Mesothelial cell of epicardium (in vitro differentiated cells): ENCODE measurements around the gene LAMA2. TPM values are rescaled to one million over a fixed set of nuclear protein-coding genes. Genes with fewer than 3 reads are reported as not detected.

ENCODE experiments used
- DNase-seq, 2 experiments: peaks; one replicate each; pipeline ENCODE4 v3.0.0; 2021; ENCODE audit warnings: low spot score in 2 of 2; ENCODE audit not compliant: unreplicated experiment in 2 of 2
- H3K27ac Mint-ChIP-seq: 2 replicates; pipeline ENCODE4 v1.8.0; 2021; ENCODE audit warnings: mixed read lengths
- H3K27me3 Mint-ChIP-seq: 2 replicates; pipeline ENCODE4 v1.8.0; 2021; ENCODE audit warnings: low read depth, mixed read lengths
- H3K36me3 Mint-ChIP-seq: 2 replicates; pipeline ENCODE4 v1.8.0; 2021; ENCODE audit warnings: mixed read lengths
- H3K4me1 Mint-ChIP-seq: 2 replicates; pipeline ENCODE4 v1.8.0; 2021; ENCODE audit warnings: mixed read lengths
- H3K4me3 Mint-ChIP-seq: 2 replicates; pipeline ENCODE4 v1.8.0; 2021; ENCODE audit warnings: mild to moderate bottlenecking, moderate library complexity, mixed read lengths
- H3K9me3 Mint-ChIP-seq: 2 replicates; pipeline ENCODE4 v1.8.0; 2021; ENCODE audit warnings: mixed read lengths
- CTCF ChIP-seq: fragments of 200-600 bp; sonication (generic); IDR thresholded peaks from one replicate; pipeline ENCODE4 v1.5.0; 2021; ENCODE audit warnings: antibody characterized with exemption; ENCODE audit not compliant: unreplicated experiment
- total RNA-seq: library from RNA; stranded (reverse); gene quantifications from 3 replicates; pipeline ENCODE4 v1.2.1, GENCODE V29; 2021

Gene LAMA2
- total RNA-seq, 1 donor from 2014 or later, result 63.2 TPM

GRCh38 chr6:129306826-129307225 lies 423.9 kb downstream of the LAMA2 start:
- no peak for TF ChIP-seq CTCF
- Mint-ChIP-seq H3K27ac (no peak overlapping the region), H3K36me3 (peaks cover 39% of the 10 kb centered on the region), H3K9me3 (peaks cover 40% of the 10 kb centered on the region), H3K27me3 (no peaks in the 10 kb centered on the region), H3K4me3 (no peak overlapping the region), H3K4me1 (no peaks in the 10 kb centered on the region)
- no peak for DNase-seq

GRCh38 chr6:129307845-129308244 lies 424.9 kb downstream of the LAMA2 start:
- no peaks in the 10 kb centered on the region for H3K27me3 Mint-ChIP-seq
- peaks cover 2% of the 10 kb centered on the region for H3K4me1 Mint-ChIP-seq
- no peak overlapping the region for H3K27ac Mint-ChIP-seq
- no peak for TF ChIP-seq CTCF
- no peak overlapping the region for H3K4me3 Mint-ChIP-seq
- peaks cover 39% of the 10 kb centered on the region for H3K36me3 Mint-ChIP-seq
- peaks cover 33% of the 10 kb centered on the region for H3K9me3 Mint-ChIP-seq
- no peak for DNase-seq

- Mint-ChIP-seq H3K36me3 (peaks cover 33% of the 10 kb centered on the region), H3K27ac (no peak overlapping the region), H3K27me3 (no peaks in the 10 kb centered on the region), H3K9me3 (peaks cover 22% of the 10 kb centered on the region), H3K4me3 (no peak overlapping the region), H3K4me1 (peaks cover 8% of the 10 kb centered on the region)
- no peak for TF ChIP-seq CTCF
- no peak for DNase-seq
Measured at GRCh38 chr6:129309154-129309553, 426.2 kb downstream of the LAMA2 start.

- Mint-ChIP-seq H3K4me1 (peaks cover 11% of the 10 kb centered on the region), H3K4me3 (no peak overlapping the region), H3K27ac (peak overlapping the region; percentile 66), H3K9me3 (peaks cover 14% of the 10 kb centered on the region), H3K27me3 (no peaks in the 10 kb centered on the region), H3K36me3 (peaks cover 46% of the 10 kb centered on the region)
- no peak for TF ChIP-seq CTCF
- no peak for DNase-seq
Measured at GRCh38 chr6:129312880-129313279, 429.9 kb downstream of the LAMA2 start.

- no peak overlapping the region for H3K4me3 Mint-ChIP-seq
- no peak for TF ChIP-seq CTCF
- H3K4me1 Mint-ChIP-seq, result peaks cover 23% of the 10 kb centered on the region
- peaks cover 14% of the 10 kb centered on the region for H3K9me3 Mint-ChIP-seq
- no peaks in the 10 kb centered on the region for H3K27me3 Mint-ChIP-seq
- peaks cover 39% of the 10 kb centered on the region for H3K36me3 Mint-ChIP-seq
- H3K27ac Mint-ChIP-seq, result no peak overlapping the region
- DNase-seq, result no peak
Measured at GRCh38 chr6:129314575-129314974, 431.6 kb downstream of the LAMA2 start.
